GM23338 (cell line): Measurements from ENCODE around the gene GALNT7. TPM values are rescaled to one million over a fixed set of nuclear protein-coding genes. Genes with fewer than 3 reads are reported as not detected.

ENCODE experiments used
- ATAC-seq: fragments of 200-7000 bp; cut with Tn5 transposase; 3 replicates; pipeline ENCODE4 v1.9.1; 2020
- DNase-seq: peaks from one replicate; pipeline ENCODE4 v3.0.0-alpha.2; 2015; ENCODE audit warnings: low spot score
- H2AFZ ChIP-seq: fragments of 200-600 bp; sonication (generic); 2 replicates; pipeline ENCODE4 v1.8.0; 2016; ENCODE audit warnings: antibody characterized with exemption, mild to moderate bottlenecking, moderate library complexity
- H3F3A ChIP-seq: fragments of 200-600 bp; sonication (generic); replicated peaks from 2 replicates; pipeline ENCODE4 v1.8.0; 2017; ENCODE audit warnings: antibody characterized with exemption, mixed run types, low read depth
- H3K27ac ChIP-seq: fragments of 200-600 bp; sonication (generic); 2 replicates; pipeline ENCODE4 v1.6.1; 2016; ENCODE audit warnings: low read depth
- H3K27me3 ChIP-seq: fragments of 200-600 bp; sonication (generic); 2 replicates; pipeline ENCODE4 v1.8.0; 2016; ENCODE audit warnings: mild to moderate bottlenecking, mixed run types, moderate library complexity; ENCODE audit not compliant: insufficient read depth
- H3K36me3 ChIP-seq: fragments of 200-600 bp; sonication (generic); 2 replicates; pipeline ENCODE4 v1.8.0; 2016; ENCODE audit warnings: mild to moderate bottlenecking; ENCODE audit not compliant: insufficient read depth
- H3K4me1 ChIP-seq: fragments of 200-600 bp; sonication (generic); 2 replicates; pipeline ENCODE4 v1.8.0; 2016; ENCODE audit warnings: mild to moderate bottlenecking, moderate library complexity; ENCODE audit not compliant: insufficient read depth
- H3K4me2 ChIP-seq: fragments of 200-600 bp; sonication (generic); 2 replicates; pipeline ENCODE4 v1.7.1; 2017; ENCODE audit warnings: mixed run types
- H3K4me3 ChIP-seq: fragments of 200-600 bp; sonication (generic); 2 replicates; pipeline ENCODE4 v1.6.1; 2016; ENCODE audit warnings: mixed run types
- H3K79me2 ChIP-seq: fragments of 200-600 bp; sonication (generic); replicated peaks from 2 replicates; pipeline ENCODE4 v1.8.0; 2017; ENCODE audit warnings: mild to moderate bottlenecking; ENCODE audit not compliant: insufficient read depth
- H3K9me2 ChIP-seq: fragments of 200-600 bp; sonication (generic); 2 replicates; pipeline ENCODE4 v1.8.0; 2017; ENCODE audit not compliant: insufficient read depth
- H4K20me1 ChIP-seq: fragments of 200-600 bp; sonication (generic); replicated peaks from 2 replicates; pipeline ENCODE4 v1.8.0; 2017; ENCODE audit warnings: mild to moderate bottlenecking; ENCODE audit not compliant: insufficient read depth
- H3K27ac Mint-ChIP-seq: 2 replicates; pipeline ENCODE4 v1.8.0; 2020; ENCODE audit warnings: inconsistent platforms, mild to moderate bottlenecking, moderate library complexity, mixed read lengths
- H3K27me3 Mint-ChIP-seq: 3 replicates; pipeline ENCODE4 v1.8.0; 2022; ENCODE audit warnings: low read depth, mild to moderate bottlenecking, moderate library complexity, mixed read lengths, inconsistent platforms; ENCODE audit not compliant: insufficient read depth, poor library complexity
- H3K36me3 Mint-ChIP-seq: 3 replicates; pipeline ENCODE4 v1.8.0; 2021; ENCODE audit warnings: low read depth, mild to moderate bottlenecking, inconsistent platforms, moderate library complexity, mixed read lengths
- H3K4me1 Mint-ChIP-seq: 3 replicates; pipeline ENCODE4 v1.8.0; 2020; ENCODE audit warnings: mild to moderate bottlenecking, inconsistent platforms, mixed read lengths
- H3K4me3 Mint-ChIP-seq: 3 replicates; pipeline ENCODE4 v1.8.0; 2021; ENCODE audit warnings: moderate library complexity, mild to moderate bottlenecking, inconsistent platforms, mixed read lengths
- H3K9me3 Mint-ChIP-seq: 3 replicates; pipeline ENCODE4 v1.8.0; 2020; ENCODE audit warnings: moderate library complexity, mild to moderate bottlenecking, inconsistent platforms, mixed read lengths
- EZH2phosphoT487 ChIP-seq: fragments of 200-600 bp; sonication (generic); IDR thresholded peaks from one replicate; pipeline ENCODE4 v1.8.1; 2018; ENCODE audit warnings: antibody characterized with exemption; ENCODE audit not compliant: unreplicated experiment
- JUNB ChIP-seq: IDR thresholded peaks from one replicate; pipeline ENCODE4 v1.6.1; 2016; ENCODE audit warnings: antibody characterized with exemption; ENCODE audit not compliant: unreplicated experiment
- NANOG ChIP-seq: IDR thresholded peaks from 2 replicates; pipeline ENCODE4 v1.6.1; 2016; ENCODE audit warnings: antibody characterized with exemption, borderline replicate concordance
- STAT1 ChIP-seq: IDR thresholded peaks from one replicate; pipeline ENCODE4 v1.6.1; 2016; ENCODE audit warnings: antibody characterized with exemption; ENCODE audit not compliant: unreplicated experiment
- ZNF114 ChIP-seq: fragments of 250-450 bp; sonication (Bioruptor Pico); IDR thresholded peaks from 2 replicates; pipeline ENCODE4 v1.5.0; 2020; ENCODE audit warnings: mild to moderate bottlenecking, moderate library complexity
- ZNF331 ChIP-seq: fragments of 250-450 bp; sonication (Bioruptor Pico); IDR thresholded peaks from 2 replicates; pipeline ENCODE4 v1.5.0; 2020; ENCODE audit warnings: low read depth, mild to moderate bottlenecking, moderate library complexity
- polyA plus RNA-seq: library from polyadenylated mRNA; unstranded; fragments of >200 nt; fragmentation: Nextera tagmentation; extraction: Ambion mirVana; gene quantifications from 2 replicates; pipeline ENCODE4 v1.2.1, GENCODE V29; 2016
- total RNA-seq: library from RNA; depleted of rRNA; stranded (reverse); fragments of >200 nt; shearing (Covaris generic); gene quantifications from 2 replicates; pipeline ENCODE4 v1.2.3, GENCODE V29; 2014
- TF ChIP-seq, protein P1 (sequence below): IDR thresholded peaks from 2 replicates; pipeline ENCODE4 v1.6.1; 2016; ENCODE audit warnings: antibody characterized with exemption
- TF ChIP-seq, protein P2 (sequence below), 2 experiments: fragments of 200-600 bp in 1 of 2; sonication (generic) in 1 of 2; conservative IDR thresholded peaks; 2 replicates each; pipeline versions ENCODE4 v1.5.1 to v1.6.1; 2016 to 2017; ENCODE audit warnings: antibody characterized with exemption in 2 of 2, low read depth in 2 of 2, mild to moderate bottlenecking in 2 of 2, moderate library complexity in 1 of 2
- TF ChIP-seq, protein P3 (sequence below): fragments of 250-450 bp; sonication (Bioruptor Pico); IDR thresholded peaks from 2 replicates; pipeline ENCODE4 v1.5.0; 2020; ENCODE audit warnings: mild to moderate bottlenecking, moderate library complexity

Gene GALNT7
- total and polyA plus RNA-seq, 2 experiments from 2014 or later, result 31.8 to 72.2 TPM

DNA sequence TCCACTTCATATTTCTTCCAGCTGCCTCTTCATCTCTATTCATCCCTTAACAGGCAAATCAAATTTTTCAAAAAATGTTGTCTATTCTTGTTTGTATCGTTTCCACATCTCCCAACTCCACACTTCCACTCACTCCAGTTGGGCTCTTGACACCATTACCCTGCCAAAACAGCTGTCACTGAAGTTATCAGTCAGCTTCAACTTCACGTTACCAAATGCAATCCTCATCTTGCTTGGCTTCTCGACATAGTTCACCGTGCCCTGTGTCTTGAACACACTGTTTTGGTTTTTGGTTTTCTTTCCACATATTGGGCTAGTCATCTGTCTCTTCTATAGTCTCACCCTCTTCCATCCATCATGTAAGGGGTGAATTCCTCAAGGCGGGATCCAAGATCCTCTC is 65.2 kb downstream of the GALNT7 start:
- peaks cover 46% of the 10 kb centered on the region for H3K4me1 Mint-ChIP-seq
- no peak overlapping the region for H3K4me2 ChIP-seq
- TF ChIP-seq, protein P1, sequence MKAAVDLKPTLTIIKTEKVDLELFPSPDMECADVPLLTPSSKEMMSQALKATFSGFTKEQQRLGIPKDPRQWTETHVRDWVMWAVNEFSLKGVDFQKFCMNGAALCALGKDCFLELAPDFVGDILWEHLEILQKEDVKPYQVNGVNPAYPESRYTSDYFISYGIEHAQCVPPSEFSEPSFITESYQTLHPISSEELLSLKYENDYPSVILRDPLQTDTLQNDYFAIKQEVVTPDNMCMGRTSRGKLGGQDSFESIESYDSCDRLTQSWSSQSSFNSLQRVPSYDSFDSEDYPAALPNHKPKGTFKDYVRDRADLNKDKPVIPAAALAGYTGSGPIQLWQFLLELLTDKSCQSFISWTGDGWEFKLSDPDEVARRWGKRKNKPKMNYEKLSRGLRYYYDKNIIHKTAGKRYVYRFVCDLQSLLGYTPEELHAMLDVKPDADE, result no peak
- TF ChIP-seq ZNF331 (CRISPR knock-in tag), result no peak
- TF ChIP-seq STAT1, result no peak
- TF ChIP-seq, protein P2, sequence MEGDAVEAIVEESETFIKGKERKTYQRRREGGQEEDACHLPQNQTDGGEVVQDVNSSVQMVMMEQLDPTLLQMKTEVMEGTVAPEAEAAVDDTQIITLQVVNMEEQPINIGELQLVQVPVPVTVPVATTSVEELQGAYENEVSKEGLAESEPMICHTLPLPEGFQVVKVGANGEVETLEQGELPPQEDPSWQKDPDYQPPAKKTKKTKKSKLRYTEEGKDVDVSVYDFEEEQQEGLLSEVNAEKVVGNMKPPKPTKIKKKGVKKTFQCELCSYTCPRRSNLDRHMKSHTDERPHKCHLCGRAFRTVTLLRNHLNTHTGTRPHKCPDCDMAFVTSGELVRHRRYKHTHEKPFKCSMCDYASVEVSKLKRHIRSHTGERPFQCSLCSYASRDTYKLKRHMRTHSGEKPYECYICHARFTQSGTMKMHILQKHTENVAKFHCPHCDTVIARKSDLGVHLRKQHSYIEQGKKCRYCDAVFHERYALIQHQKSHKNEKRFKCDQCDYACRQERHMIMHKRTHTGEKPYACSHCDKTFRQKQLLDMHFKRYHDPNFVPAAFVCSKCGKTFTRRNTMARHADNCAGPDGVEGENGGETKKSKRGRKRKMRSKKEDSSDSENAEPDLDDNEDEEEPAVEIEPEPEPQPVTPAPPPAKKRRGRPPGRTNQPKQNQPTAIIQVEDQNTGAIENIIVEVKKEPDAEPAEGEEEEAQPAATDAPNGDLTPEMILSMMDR (conservative IDR thresholded peaks at IDR 0.05; ENCODE audit: low read depth in 2 of 2), result no peak
- TF ChIP-seq ZNF114 (CRISPR knock-in tag), result no peak
- H2AFZ ChIP-seq, result no peak overlapping the region
- no peaks in the 10 kb centered on the region for H3K36me3 ChIP-seq
- no peak overlapping the region for H3K27ac ChIP-seq
- H3K79me2 ChIP-seq, result peaks cover 100% of the 10 kb centered on the region
- peaks cover 6% of the 10 kb centered on the region; the same call in 1 of the 3 replicates for H3K36me3 Mint-ChIP-seq
- no peak overlapping the region for H3K4me3 ChIP-seq
- no peaks in the 10 kb centered on the region for H3K9me2 ChIP-seq
- no peaks in the 10 kb centered on the region for H3K27me3 ChIP-seq
- H3K4me3 Mint-ChIP-seq, result no peak overlapping the region
- no peak for DNase-seq
- peaks cover 46% of the 10 kb centered on the region for H3K4me1 ChIP-seq
- H3K27me3 Mint-ChIP-seq, result peaks cover 3% of the 10 kb centered on the region
- no peak for ATAC-seq
- no peaks in the 10 kb centered on the region for H4K20me1 ChIP-seq
- H3F3A ChIP-seq, result no peaks in the 10 kb centered on the region
- no peak overlapping the region for H3K27ac Mint-ChIP-seq
- no peaks in the 10 kb centered on the region for H3K9me3 Mint-ChIP-seq

DNA sequence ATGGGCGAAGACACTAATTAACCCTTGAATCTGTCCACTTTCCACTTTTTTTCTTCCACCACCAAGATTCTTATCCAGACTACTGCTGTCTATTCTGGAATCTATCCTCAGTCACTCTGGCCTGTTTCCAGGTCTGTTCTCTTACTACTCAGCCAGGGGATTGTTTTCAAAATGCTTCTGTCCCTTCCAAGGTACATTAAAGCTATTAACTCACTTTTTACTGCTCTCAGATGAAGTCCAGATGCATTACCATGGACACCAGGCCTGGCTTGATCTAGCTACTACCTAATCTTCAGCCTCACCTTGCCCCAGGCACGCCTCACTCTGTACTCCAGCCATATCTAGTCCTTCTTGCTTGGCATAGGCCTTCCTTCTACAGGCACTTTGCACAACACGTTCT is 66.4 kb downstream of the GALNT7 start:
- H3K4me1 ChIP-seq, result peaks cover 50% of the 10 kb centered on the region
- H3K79me2 ChIP-seq, result peaks cover 100% of the 10 kb centered on the region
- no peak overlapping the region for H2AFZ ChIP-seq
- H3K27me3 ChIP-seq, result no peaks in the 10 kb centered on the region
- no peak overlapping the region for H3K4me3 ChIP-seq
- no peak for ATAC-seq
- Mint-ChIP-seq H3K4me1 (peaks cover 48% of the 10 kb centered on the region), H3K9me3 (no peaks in the 10 kb centered on the region), H3K27me3 (peaks cover 3% of the 10 kb centered on the region), H3K36me3 (peaks cover 6% of the 10 kb centered on the region; the same call in 1 of the 3 replicates), H3K27ac (no peak overlapping the region), H3K4me3 (no peak overlapping the region)
- H4K20me1 ChIP-seq, result no peaks in the 10 kb centered on the region
- DNase-seq, result no peak
- no peaks in the 10 kb centered on the region for H3K36me3 ChIP-seq
- H3K27ac ChIP-seq, result no peak overlapping the region
- H3K9me2 ChIP-seq, result no peaks in the 10 kb centered on the region
- H3F3A ChIP-seq, result no peaks in the 10 kb centered on the region
- no peak overlapping the region for H3K4me2 ChIP-seq
- TF ChIP-seq NANOG, result no peak
- no peak for TF ChIP-seq EZH2phosphoT487
- TF ChIP-seq, protein P1, result no peak
- TF ChIP-seq, protein P3, sequence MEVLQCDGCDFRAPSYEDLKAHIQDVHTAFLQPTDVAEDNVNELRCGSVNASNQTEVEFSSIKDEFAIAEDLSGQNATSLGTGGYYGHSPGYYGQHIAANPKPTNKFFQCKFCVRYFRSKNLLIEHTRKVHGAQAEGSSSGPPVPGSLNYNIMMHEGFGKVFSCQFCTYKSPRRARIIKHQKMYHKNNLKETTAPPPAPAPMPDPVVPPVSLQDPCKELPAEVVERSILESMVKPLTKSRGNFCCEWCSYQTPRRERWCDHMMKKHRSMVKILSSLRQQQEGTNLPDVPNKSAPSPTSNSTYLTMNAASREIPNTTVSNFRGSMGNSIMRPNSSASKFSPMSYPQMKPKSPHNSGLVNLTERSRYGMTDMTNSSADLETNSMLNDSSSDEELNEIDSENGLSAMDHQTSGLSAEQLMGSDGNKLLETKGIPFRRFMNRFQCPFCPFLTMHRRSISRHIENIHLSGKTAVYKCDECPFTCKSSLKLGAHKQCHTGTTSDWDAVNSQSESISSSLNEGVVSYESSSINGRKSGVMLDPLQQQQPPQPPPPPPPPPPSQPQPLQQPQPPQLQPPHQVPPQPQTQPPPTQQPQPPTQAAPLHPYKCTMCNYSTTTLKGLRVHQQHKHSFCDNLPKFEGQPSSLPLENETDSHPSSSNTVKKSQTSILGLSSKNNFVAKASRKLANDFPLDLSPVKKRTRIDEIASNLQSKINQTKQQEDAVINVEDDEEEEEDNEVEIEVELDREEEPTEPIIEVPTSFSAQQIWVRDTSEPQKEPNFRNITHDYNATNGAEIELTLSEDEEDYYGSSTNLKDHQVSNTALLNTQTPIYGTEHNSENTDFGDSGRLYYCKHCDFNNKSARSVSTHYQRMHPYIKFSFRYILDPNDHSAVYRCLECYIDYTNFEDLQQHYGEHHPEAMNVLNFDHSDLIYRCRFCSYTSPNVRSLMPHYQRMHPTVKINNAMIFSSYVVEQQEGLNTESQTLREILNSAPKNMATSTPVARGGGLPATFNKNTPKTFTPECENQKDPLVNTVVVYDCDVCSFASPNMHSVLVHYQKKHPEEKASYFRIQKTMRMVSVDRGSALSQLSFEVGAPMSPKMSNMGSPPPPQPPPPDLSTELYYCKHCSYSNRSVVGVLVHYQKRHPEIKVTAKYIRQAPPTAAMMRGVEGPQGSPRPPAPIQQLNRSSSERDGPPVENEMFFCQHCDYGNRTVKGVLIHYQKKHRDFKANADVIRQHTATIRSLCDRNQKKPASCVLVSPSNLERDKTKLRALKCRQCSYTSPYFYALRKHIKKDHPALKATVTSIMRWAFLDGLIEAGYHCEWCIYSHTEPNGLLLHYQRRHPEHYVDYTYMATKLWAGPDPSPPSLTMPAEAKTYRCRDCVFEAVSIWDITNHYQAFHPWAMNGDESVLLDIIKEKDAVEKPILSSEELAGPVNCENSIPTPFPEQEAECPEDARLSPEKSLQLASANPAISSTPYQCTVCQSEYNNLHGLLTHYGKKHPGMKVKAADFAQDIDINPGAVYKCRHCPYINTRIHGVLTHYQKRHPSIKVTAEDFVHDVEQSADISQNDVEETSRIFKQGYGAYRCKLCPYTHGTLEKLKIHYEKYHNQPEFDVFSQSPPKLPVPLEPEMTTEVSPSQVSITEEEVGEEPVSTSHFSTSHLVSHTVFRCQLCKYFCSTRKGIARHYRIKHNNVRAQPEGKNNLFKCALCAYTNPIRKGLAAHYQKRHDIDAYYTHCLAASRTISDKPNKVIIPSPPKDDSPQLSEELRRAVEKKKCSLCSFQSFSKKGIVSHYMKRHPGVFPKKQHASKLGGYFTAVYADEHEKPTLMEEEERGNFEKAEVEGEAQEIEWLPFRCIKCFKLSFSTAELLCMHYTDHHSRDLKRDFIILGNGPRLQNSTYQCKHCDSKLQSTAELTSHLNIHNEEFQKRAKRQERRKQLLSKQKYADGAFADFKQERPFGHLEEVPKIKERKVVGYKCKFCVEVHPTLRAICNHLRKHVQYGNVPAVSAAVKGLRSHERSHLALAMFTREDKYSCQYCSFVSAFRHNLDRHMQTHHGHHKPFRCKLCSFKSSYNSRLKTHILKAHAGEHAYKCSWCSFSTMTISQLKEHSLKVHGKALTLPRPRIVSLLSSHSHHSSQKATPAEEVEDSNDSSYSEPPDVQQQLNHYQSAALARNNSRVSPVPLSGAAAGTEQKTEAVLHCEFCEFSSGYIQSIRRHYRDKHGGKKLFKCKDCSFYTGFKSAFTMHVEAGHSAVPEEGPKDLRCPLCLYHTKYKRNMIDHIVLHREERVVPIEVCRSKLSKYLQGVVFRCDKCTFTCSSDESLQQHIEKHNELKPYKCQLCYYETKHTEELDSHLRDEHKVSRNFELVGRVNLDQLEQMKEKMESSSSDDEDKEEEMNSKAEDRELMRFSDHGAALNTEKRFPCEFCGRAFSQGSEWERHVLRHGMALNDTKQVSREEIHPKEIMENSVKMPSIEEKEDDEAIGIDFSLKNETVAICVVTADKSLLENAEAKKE (CRISPR knock-in tag), result no peak
- TF ChIP-seq, protein P2 (conservative IDR thresholded peaks at IDR 0.05; ENCODE audit: low read depth in 2 of 2), result no peak
- TF ChIP-seq JUNB, result no peak
